GM21447 (cell line): ENCODE data around the gene PPP1R3F.
"Not testable (repeated sequence)": the region's sequence is repeated elsewhere in the genome, so short reads cannot be mapped to it uniquely, and the experiment has no call there.

Experiments used
- ATAC-seq: cut with Tn5 transposase; IDR thresholded peaks from one replicate; pipeline ENCODE4 v1.9.1; 2021; ENCODE audit not compliant: unreplicated experiment

Gene PPP1R3F

DNA sequence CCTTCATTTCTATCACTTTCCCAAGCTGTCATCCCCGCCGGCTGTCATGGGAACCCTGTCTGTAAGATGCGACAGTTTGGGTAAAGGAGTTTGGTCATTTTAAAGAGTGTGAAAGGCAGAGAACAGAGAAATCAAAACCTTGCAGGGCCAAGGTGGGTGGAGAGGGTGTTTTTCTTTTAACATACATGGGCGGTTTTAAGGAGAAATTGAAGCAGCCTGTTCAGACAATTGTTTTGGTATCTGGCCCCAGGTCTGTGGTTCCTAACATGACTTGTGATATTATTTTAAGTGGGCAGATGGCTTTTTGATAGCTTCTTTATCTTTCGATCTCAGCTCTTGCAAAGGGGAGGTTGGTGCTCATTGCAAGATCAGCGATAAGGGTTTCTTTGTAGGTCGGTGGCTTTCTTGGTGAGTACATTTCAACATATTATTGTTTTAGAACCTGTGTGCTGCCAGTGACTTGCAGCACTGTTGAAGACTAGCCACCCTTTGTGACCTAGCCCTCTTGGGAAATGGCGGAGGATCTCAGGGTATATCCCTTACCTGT, 3.7 kb downstream of the PPP1R3F start:
- no peak for ATAC-seq

DNA sequence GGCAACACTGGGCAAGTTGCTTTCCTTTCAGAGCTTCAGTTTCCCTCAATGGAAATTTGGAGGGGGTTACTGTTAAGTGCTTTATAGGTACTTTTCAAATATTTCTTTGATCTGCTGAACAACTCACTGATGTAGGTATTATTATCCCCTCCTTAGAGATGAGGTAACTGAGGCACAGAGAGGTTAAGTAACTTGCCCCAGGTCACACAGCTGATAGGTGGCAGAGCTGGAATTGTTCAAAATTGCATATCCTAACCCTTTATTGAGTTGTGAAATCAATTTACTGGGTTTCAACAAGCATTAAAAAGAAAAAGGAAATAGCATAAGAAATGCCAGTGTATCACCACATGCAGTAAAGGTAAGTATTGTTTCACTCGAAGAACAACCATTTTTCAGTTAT, 6.6 kb downstream of the PPP1R3F start:
- ATAC-seq = no peak

DNA sequence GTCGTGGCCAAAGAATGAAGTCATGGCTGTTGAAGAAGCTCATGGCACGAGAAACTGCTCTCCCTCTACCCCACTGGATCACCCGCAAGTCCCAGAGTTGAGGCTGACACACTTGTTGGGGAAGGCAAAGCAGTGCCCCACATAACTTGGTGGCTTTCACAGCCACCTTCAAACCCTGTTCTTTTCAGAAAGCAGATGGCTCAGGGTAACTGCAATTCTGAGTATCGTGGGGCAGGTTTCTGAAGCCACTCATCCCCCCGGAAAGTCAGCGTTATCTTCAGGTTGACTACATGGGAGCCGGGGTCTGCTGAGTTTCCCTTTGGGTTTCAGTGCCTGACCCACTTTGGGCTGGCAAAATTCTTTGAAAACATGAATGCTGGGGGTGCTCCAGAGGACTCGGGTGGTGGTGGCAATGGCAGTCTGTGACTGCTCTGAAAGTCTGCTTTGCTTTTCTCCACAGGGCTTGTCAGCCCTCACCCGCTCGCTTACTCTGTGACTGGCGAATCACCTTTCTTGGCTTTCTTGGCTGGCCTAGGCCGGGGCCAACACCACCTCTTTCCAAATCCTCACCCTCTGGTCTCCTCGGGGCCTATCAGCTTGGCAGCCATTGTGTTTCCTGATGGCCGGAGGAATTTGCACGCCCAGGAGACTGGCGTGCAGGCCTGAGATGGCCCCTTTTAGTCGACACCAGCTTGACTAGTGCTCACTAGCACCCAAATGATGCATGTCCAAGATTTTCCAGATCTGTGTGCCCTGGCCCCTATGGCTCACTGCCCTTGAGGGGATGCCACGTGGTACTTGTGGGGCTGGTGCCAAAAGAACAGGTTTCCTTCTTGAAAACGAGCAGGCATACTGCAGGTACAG, 7.3 kb downstream of the PPP1R3F start:
- ATAC-seq = no peak

DNA sequence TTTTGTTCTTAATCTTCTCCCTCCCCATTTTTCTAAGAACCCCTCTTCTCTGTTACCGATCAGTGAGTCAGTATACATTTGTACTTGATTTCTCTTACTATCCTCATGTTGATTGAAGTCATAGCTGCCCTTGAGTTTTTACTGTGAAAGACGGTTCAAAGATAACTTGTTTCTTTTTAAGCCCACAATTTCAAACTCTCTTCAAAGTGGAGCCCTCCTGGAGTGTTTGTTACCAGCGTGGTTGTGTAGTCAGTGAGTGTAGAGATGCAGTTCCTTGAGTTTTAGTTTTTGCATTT, 7.9 kb downstream of the PPP1R3F start:
- ATAC-seq = no peak

DNA sequence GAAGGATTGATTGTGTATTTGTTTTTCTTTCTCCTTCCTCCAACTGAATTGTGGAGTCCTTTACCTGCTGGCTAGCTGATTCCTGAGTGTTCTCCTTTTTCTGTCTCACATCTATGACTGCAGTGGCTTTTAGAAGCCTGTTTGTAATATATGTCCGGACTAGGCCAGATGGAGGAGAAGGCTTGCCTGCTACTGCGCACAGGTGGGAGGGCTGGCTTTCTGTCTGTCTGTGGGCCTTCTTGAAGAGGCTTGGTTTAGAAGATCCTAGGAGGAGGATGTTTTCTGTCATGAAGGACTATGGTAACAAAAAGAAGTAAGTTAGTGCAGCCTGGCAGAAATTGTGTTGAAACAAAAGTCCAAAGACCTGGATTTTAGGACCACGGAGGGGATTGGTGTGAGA, 8.5 kb downstream of the PPP1R3F start:
- no peak for ATAC-seq

DNA sequence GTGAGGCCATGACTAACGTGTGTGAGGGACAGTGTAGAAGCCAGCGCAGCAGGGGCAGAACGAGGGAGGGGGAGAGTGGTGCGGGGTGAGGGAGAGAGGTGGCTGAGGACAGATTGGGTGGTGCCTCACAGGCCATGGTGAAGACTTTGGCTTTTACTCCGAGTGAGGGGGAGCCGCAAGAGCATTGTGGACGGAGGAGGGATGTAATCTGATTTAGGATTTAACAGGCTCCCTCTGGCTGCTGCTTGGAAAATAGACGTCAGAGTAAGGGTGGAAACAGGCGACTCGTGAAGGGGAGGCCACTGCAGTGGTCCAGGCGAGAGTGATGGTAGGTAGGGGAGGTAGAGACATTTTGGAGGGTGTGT, 13.0 kb downstream of the PPP1R3F start:
- ATAC-seq = no peak

DNA sequence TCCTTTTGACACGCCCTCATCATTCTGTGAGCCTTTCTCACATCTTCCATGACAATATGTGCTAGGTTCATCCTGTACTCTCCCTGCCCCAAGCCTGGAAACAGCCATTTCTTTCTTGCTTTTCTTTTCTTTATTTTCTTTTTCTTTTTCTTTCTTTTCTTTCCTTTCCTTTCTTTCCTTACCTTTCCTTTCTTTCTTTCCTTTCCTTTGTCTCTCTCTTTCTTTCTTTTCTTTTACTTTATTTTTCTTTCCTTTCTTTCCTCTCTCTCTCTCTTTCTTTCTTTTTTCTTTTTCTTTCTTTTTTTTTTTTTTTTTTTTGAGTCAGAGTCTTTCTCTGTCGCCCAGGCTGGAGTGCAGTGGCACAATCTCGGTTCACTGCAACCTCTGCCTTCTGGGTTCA, 14.6 kb downstream of the PPP1R3F start:
- no peak for ATAC-seq

DNA sequence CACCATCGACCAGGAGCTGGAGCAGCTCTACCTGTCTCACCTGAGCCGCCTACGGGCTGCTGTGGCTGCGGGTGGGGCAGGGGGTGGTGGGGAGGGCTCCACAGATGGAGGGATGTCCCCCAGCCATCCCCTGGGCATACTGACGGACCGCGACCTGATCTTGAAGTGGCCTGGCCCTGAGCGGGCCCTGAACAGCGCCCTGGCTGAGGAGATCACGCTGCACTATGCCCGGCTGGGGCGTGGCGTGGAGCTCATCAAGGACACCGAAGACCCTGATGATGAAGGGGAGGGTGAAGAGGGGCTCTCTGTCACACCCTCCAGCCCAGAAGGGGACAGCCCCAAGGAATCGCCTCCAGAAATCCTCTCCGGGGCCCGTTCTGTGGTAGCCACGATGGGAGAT, 16.5 kb downstream of the PPP1R3F start:
- no peak for ATAC-seq

DNA sequence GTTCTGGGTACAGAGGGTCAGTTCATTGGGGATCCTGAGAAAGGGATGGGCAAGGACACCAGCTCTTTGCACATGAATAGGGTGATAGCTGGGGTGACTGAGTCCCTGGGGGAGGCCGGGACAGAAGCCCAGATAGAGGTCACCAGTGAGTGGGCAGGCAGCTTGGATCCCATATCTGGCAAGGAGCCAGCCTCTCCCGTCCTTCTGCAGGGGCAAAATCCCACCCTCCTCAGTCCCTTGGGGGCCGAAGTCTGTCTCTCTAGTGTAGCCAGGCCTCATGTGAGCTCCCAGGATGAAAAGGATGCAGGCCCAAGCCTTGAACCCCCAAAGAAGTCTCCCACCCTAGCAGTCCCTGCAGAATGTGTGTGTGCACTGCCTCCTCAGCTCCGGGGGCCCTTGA, 17.0 kb downstream of the PPP1R3F start:
- ATAC-seq = no peak

DNA sequence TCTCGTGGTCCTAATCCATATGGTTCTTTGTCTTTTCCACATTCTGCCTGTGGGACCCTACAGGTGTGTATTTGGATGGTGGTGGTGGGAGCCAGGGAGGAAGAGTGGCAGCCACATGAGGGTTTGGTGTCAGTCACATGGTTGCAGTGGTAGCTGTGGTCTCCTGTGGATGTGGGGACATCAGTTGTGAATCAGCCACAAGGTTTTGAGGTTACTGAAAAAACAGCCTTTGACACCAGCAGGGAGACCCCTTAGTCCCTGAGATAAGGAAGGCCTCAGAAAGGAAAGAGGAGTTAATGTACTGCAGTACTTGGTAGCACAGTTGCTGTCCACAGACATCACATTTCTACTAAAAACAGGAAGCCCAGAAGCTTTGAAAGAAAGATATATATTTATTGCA, 18.1 kb downstream of the PPP1R3F start:
- ATAC-seq = no peak

DNA sequence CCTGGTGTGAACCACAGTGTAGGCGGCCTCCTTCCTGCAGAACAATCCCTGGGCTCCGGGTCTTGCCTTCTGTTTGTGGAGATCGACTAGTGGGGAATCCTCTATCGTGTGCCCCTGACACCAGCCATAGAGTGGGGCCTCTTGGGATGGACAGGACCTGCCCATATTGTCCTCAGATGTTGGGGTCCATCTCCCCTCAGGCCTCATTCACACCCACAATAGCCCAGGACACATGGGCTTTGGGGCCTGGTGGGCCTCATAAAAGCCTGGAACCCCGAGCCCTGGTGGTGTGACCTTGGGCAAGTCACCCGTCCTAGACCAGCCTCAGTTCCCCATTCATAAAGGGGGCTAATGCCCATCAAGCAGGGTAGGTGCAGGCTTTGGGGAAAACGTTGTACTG, 20.6 kb downstream of the PPP1R3F start:
- no peak for ATAC-seq

DNA sequence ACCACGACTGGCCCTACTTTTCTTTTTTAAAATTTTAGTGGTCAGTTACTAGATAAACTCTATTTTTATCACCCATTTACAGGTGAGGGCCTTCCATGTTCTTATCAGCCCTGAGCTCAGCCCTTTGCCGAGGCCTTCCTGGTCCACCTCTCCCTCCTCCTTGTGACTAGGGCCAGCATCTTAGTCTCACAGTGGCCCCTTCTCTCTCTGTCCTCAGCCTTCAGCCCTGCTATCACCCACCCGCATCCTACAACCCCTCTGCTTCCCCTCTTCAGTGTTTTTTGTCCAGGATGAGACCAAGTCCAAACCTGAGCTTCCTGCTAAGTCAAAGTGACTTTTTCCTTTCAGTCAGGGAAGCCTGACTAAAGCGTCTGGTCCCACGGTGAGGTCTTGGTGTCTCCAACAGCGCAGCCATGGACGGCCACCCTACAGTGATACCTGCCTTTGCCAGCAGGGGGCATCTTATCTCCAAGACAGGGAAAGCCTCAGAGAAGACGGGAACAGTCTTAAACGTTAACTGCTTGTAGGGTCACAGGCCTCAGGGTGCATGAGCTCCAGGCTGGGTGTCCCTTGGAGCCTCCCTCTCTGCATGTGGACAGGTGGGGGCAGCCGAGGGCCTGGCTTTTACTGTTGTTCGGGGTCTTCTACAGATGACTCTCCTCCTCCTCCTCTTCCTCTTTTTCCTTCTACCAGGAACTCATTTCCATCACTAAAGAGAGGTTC, 22.2 kb downstream of the PPP1R3F start:
- ATAC-seq = no peak

DNA sequence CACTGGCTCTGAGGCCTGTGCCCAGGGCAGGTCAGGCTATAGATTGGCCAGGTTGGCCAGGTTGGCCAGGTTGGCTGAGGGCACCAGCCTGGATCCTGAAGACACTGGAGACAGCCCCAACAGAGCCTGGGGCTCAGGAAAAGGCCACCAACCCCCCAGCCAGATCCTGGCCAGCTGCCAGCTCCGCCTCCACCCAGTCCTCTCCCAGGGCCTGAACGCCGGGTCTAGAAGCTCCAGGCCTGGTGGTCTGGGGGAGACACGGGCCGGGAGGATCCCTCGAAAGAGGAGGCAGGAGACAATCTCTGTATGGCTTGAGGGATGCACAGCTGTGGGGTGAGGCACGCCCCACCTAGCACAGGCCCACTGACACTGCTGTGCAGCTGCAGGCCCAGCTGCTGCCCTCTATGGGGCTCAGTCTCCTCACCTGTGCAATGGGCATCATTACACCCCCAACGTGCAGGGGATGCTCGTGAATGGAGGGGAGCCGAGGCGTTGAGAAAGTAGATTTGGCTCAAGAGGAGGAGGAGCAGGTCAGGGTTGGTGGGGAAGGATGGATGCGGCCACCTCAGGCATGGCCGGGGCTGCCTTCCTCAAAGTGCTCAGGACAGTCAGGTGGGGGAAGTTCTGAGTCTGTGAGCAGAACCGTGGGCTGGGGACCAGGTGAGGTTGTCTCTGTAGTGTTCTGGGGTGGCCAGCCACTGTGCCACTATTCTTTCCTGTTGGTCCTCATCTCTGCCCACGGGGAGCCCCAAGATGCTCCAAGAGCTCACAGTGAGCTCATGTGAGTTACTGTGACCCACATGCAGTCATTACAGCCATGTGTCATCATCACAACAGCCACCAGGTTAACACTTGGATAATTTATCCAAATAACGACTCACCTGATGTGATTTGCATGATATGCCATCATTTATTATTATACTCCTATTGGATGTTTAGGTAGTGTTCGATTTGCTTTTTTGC, 23.1 kb downstream of the PPP1R3F start:
- ATAC-seq = no peak

DNA sequence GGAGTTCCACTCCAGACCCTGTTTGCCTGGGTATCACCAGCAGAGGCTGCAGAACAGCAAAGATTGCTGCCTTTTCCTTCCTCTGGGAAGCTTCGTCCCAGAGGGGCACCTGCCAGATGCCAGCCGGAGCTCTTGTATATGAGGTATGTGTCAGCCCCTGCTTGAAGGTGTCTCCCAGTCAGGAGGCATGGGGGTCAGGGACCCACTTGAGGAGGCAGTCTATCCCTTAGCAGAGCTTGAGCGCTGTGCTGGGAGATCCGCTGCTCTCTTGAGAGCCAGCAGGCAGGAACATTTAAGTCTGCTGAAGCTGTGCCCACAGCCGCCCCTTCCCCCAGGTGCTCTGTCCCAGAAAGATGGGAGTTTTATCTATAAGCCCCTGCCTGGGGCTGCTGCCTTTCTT, 29.7 kb downstream of the PPP1R3F start:
- ATAC-seq = not testable (repeated sequence)

DNA sequence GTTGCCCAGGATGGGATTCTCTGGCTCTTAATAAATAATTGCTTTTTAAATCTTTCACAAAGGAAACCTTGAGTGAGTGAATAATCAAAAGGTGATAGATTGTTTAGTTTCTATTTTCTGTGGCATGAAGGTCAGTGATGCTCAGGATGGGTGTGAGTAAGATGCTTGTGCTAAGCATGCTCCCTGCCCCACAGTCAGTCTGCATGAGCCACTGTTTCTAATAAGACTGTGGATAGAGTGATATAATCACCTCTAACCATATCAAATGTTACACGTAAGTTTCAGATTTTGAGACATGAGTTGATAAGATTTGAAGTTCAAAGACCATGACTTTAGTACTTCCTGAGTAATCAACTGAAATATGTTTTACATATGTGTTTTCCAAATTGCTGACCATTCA, 31.1 kb downstream of the PPP1R3F start:
- ATAC-seq = no peak

DNA sequence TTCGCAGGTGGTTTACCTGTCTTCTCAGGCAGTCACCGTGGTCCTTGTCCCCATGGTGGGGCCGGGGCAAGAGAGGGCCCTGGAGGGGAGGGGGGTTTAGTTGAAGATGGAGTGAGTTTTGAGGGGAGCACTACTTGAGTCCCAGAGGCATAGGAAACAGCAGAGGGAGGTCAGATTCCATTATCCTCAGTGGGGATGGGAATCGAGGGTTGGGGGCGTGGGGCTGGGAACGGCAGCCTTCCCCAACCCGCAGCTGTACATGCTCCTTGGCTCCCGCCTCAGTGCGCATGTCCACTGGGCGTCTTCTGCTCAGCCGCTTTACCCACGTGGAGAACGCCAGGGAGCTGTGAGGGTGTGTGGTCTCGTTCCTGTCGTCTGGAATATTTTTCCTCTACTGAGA, 33.8 kb downstream of the PPP1R3F start, which contains the start of gene GAGE10:
TSS of gene GAGE10 (plus strand) at position 301 of the 400 bp plus-strand sequence. CDS start 1,214 bp downstream, outside the sequence.
- no peak for ATAC-seq

DNA sequence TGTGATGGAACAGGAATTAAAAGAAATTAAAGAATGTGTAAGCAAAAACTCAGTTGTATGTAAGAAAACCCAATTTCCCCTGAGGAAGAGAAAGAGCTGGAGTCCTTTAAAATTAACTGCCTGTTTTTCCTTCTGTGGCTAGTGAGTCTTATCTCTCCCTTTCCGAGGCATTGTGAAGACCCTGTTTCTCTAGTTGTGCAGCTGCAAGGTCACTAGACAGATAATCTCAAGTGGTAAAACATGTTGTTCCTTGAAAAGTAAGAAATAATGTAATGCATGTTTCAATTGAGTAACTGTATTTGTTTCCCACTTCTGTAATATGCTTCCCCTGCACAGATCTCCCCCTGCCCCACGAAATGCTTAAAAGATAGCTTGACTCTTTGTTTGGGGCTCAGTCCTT, 38.2 kb downstream of the PPP1R3F start:
- ATAC-seq = not testable (repeated sequence)

DNA sequence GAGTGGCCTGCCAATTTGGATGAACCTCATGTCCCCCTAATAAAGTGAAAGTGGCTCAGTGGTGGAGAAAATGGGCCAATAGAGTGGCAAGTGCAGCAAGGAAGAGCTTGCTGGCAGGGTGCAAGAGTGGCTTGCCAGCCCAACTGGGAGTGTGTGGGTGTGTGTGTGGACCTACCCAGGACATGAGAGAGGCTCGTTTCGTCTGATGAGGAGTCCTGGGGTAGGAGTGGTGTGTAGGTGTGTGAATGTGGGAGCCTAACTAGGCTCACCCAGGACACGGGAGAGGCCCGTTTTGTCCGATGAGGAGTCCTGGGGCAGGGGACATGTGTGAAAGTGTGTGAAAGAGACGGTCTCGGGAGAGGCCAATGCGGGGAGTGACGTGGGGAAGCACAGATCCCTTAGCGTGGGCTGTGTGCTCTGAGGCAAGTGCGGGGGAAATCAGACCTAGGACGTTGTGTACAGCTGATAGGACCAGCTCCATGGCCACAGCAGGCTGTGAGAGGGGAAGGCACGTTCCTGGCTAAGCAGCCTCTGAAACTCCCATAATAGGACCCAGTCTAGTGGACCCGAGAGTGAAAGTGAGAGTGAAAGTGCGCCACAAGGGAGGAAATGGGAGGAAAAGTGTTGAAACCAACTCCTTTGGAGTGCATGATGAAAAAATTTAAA, 39.1 kb downstream of the PPP1R3F start:
- ATAC-seq = no peak

DNA sequence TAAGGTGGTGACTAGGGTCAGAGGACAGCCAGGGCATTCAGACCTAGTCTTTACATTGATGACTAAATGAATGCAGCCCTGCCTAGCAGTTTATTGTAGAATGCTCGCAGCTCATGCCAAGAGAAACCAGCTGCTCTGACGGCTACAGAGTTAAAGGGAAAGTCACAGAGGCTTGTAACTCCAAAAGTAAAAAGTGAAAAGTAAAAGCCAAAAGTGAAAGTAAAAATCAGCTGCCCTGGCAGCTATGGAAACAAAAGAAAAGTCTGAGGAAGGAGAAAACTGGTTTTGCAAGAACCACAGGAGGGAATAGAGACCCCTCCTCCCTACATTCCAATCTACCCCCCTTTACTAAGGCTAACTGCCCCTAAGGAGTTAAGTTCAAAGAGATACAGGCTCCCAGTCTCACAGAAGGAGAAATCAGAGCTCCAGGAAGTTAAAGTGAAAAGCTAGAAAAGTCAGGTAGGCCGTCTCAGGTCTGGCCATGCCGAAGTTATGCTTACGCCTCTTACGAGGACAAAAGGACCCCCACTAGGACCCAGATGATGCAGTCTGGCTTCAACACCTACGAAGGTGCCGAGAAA, 39.9 kb downstream of the PPP1R3F start:
- ATAC-seq = no peak

DNA sequence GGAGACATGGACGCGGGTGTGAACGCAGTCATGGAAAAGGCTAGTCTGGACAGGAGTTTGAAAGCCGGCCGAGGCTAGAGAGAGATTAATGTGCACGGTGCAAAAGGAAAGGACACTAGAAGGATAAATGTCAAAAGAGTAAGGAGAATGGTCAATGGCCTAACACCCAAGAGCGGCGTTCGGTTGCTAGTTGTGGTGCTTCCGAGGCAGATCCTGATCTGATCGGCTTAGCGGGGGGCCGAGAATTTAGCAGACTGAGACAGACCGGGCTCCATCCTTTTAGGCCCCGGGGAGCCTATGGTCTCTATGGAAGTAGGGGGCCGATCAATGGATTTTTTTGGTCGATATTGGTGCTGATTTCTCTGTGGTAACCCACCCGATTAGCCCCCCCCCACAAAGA, 40.8 kb downstream of the PPP1R3F start:
- no peak for ATAC-seq
